Stimulated activated CD8-positive, alpha-beta memory T cell treated with anti-CD3 and anti-CD28 coated beads, Interleukin-7, amount 100 ng/mL, for 48 hours (primary cell): Measurements from ENCODE around the gene MAN1A2.
"Not testable (repeated sequence)": the region's sequence is repeated elsewhere in the genome, so short reads cannot be mapped to it uniquely, and the experiment has no call there.

ENCODE experiments used
- DNase-seq, 2 donors: peaks; one replicate each; pipeline ENCODE4 v3.0.0-alpha.2; 2020; ENCODE audit warnings: low read depth in 1 of 2; ENCODE audit errors: extremely low read depth in 1 of 2

MAN1A2 gene

GRCh38 chr1:117396636-117397035, 29.4 kb downstream of the MAN1A2 start:
- DNase-seq: no peak

GRCh38 chr1:117398957-117399356, 31.7 kb downstream of the MAN1A2 start:
- DNase-seq: no peak

DNA sequence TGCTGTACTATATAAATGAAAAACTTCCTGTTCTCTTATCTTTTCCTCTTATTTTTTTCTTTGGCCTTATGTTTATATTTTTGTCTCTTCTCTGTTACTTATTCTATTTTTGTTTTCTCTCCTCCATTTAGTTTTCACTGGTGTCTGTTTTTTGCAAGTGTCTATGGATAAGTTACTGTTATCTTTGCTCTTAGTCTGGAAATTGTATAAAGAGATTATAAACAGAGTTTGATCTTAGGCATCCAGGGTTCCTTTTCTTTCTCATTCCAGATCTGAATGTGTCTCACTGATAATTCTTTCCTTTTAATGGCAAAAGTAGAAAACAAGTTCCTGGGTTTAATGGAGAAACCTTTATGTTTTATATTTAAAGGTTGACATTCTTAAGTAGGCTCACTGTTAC, 34.5 kb downstream of the MAN1A2 start:
- no peak for DNase-seq

- no peak for DNase-seq
Measured at GRCh38 chr1:117403597-117403996, 36.3 kb downstream of the MAN1A2 start.

GRCh38 chr1:117405042-117405441, 37.8 kb downstream of the MAN1A2 start:
- no peak for DNase-seq

- no peak for DNase-seq
Measured at GRCh38 chr1:117412472-117412871, 45.2 kb downstream of the MAN1A2 start.

DNA sequence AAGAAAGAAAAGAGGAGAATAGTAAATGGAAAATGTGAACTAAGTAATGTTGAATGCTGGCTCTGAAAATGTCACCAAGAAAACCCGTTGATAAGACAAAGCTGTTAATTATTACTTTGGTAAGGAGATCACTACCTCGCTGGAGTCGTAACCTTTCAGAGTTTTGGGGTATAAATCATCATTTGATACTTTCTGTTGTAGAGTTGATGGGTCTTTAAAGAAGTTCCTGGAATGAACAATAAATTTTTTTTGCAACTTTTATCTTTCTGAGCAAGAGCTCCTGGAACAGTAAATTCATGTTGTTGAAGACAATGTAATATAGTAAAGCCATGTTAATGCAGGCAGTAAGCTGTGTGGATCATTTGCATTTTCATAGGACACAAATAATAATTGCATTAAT, 46.2 kb downstream of the MAN1A2 start:
- no peak for DNase-seq

DNA sequence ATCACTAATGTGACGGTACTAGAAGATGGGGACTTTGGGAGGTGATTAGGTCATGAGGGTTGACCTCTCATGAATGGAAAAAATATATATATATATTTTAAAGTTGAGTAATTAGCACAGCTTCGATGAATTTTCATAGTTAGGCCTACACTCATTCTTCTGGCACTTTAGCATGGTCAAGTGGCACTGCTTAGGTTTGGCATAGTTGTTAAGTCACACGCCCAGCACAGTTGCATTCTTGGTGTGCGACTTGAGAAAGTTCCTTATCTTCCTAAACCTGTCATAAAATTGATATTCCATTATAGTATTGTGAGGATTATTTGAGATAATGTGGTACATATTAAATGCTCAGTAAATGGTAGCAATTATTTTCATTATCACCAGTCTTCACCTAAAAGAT, 47.7 kb downstream of the MAN1A2 start:
- DNase-seq: no peak

GRCh38 chr1:117416004-117416403, 48.8 kb downstream of the MAN1A2 start:
- DNase-seq: no peak

DNA sequence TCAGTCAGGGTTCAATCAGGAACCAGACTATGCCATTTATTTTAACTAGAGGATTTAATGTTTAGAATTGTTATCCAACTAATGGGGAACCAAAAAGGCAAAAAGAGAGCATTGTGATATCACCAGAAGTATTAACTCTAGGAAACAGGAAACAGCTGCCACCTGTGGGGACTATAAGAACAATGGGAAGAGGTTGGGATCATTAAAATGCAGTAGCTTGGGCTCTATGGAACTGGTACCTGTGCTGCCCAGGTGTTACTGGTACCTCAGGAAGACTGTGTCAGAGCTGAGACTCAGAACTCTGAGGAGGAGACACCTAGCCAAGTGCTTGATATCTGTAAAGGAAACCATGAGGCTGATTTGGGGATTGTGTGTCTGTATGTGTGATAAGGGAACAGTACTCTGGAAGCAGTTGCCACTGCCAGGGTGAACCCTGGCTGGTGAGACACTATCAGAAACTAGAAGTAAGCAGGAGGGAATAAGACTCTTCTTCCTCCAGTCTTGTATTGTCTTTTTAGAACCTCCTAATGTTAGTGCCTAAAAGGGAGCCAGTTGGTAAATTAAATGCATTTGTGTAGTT, 49.4 kb downstream of the MAN1A2 start:
- DNase-seq: no peak

DNA sequence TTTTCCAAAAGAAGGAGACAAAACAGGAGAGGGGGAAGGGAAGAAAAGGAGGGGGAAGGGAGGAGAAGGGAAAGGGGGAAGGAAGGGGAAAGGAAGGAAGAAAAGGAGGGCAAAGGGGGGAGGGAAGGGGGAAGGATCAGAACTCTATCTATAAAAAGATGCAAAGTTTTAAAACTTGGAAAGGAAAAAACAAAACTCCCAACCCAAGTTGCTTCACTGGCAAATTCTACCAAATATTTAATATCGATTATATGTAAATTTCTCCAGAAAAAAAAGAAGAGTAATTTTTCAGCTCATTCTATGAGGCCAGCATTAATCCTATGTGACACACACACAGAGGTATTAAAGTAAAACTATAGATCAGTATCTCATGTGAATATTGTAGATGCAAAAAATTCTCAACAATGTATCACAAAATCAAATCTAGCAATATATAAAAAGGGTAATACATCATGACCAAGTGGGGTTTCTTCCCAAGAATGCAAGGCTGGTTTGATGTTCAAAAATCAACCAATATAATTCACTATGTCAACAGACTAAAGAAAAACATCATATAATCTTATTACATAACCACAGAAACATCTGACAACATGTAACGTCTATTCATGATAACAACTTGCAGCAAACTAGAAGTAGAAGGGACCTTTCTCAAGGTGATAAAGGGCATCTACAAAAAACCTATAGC, 57.9 kb downstream of the MAN1A2 start:
- no peak for DNase-seq

DNA sequence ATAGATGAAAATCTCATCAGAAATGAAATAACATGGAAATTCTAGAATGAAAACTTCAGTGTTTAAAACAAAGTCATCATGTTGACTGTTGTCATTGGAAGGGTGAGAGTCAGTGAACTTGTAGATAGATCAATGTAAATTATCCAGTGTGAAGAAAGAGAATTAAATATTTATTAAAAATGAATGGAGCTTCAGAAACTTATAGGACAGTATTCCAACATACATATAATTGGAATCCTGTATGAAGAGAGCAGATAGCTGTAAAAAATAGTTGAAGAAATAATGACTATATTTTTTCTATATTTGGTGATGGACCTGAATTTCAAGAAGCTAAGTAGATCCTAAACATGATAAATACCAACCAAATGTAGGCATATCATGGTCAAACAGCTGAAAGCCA, 60.0 kb downstream of the MAN1A2 start:
- no peak for DNase-seq

GRCh38 chr1:117433943-117434342, 66.7 kb downstream of the MAN1A2 start:
- DNase-seq: no peak

DNA sequence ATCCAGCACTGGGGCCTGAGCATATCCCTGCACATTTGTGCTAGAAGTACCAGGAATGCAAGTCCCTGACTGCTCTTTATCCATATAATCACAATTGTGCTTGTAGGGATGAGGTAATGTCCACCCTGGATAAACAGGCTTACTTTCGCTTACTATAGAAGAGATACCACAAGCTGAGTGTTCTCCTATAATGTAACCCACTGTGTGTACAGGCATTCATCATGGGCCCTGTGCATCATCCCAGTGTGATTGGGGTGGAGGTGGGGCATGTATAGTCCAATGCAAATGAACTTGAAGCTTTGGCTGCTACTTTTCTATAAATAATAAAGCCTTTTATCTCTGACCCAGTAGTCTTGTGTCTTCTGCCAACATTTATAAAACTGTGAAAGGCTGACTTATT, 69.3 kb downstream of the MAN1A2 start:
- DNase-seq: no peak

DNA sequence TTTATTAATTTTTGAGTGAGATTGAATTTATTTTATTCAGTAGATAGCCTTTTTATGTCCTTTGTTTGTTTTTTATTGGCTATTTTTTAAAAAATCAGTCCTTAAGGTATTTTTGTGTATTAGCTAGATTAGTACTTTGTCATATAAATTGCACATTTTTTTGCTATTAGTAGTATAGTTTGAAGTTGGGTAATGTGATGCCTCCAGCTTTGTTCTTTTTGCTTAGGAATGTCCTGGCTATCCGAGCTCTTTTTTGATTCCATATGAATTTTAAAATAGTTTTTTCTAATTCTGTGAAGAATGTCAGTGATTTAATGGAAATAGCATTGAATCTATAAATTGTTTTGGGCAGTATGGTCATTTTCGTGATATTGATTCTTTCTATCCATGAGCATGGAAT, 80.4 kb downstream of the MAN1A2 start:
- DNase-seq: no peak

DNA sequence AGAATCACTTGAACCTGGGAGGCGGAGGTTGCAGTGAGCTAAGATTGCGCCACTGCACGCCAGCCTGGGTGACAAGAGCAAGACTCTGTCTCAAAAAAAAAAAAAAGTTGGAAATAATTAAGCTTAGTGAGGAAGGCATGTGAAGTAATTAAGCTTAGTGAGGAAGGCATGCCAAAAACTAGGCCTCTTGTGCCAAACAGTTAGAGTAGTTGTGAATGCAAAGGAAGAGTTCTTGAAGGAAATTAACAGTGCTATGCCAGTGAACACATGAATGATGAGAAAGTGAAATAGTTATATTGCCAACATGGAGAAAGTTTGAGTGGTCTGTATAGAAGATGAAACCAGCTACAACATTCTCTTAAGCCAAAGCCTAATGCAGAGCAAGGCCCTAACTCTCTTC, 85.0 kb downstream of the MAN1A2 start:
- DNase-seq: no peak

- DNase-seq: no peak
Measured at GRCh38 chr1:117453958-117454357, 86.7 kb downstream of the MAN1A2 start.

DNA sequence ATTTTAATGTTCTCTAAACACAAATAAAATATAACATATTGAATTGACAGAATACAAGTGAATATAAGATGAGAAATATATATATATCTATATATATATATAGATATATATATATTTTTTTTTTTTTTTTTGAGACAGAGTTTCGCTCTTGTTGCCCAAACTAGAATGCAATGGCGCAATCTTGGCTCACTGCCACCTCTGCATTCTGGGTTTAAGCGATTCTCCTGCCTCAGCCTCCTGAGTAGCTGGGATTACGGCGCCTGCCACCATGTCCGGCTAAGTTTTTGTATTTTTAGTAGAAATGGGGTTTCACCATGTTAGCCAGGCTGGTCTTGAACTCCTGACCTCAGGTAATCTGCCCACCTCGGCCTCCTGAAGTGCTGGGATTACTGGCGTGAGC, 91.2 kb downstream of the MAN1A2 start:
- DNase-seq: not testable (repeated sequence)

DNA sequence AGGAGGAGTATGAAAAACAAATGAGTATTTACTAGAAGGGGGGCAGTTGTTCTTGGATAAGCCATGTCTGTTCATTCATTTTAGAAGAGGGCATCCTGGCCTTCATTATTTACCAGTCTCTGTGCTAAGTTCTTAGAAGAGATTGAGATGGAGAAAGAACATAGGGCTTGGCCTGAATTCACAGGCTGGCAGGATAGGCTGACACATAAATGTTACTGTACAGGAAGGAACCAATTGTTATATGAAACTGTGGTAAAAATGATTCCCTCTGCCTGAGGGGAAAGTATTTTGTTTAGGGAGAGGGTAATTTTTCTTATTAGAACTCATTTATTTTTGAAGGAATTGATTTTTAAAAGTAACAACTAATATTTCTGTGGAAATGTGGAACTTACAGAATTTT, 99.5 kb downstream of the MAN1A2 start:
- DNase-seq: no peak

GRCh38 chr1:117467336-117467735, 100.1 kb downstream of the MAN1A2 start:
- DNase-seq: no peak

GRCh38 chr1:117473063-117473462, 105.8 kb downstream of the MAN1A2 start:
- DNase-seq: no peak

GRCh38 chr1:117475495-117475894, 108.2 kb downstream of the MAN1A2 start:
- DNase-seq: not testable (repeated sequence)

GRCh38 chr1:117479086-117479485, 111.8 kb downstream of the MAN1A2 start:
- no peak for DNase-seq
